H1 (cell line): ENCODE results near the gene IWS1. TPM values are rescaled to one million over a fixed set of nuclear protein-coding genes. Genes with fewer than 3 reads are reported as not detected.

Source experiments
- CTCF ChIA-PET: fragments of 300-600 bp; sonication (Branson Sonifier 250); formaldehyde crosslinking; loops from one replicate; lab custom pipeline; 2021; ENCODE audit not compliant: partially characterized antibody; lab: Charles Lee
- POLR2A ChIA-PET: fragments of 300-600 bp; sonication (Branson Sonifier 250); formaldehyde crosslinking; loops from one replicate; lab custom pipeline; 2021; ENCODE audit warnings: inconsistent platforms; ENCODE audit not compliant: partially characterized antibody; lab: Charles Lee
- DNase-seq, 2 experiments: peaks; one replicate each; pipeline versions ENCODE4 v3.0.0 to v3.0.0-alpha.2; 2010 to 2022; ENCODE audit warnings: low spot score in 2 of 2, low read depth in 1 of 2, mixed read lengths in 1 of 2
- FAIRE-seq: peaks from 2 replicates; lab custom pipeline; 2011; peaks lifted over from hg19 to GRCh38; lab: Jason Lieb, UNC
- H2AFZ ChIP-seq: 2 replicates; pipeline ENCODE4 v1.8.1; 2012; ENCODE audit warnings: low read length, inconsistent platforms
- H2AK5ac ChIP-seq: 2 replicates; pipeline ENCODE4 v1.6.1; 2013; ENCODE audit warnings: low read depth, low read length
- H2BK120ac ChIP-seq: replicated peaks from 2 replicates; pipeline ENCODE3; 2013; ENCODE audit warnings: low read depth, low read length, inconsistent platforms
- H2BK12ac ChIP-seq: 2 replicates; pipeline ENCODE4 v1.6.1; 2013; ENCODE audit warnings: low read depth, low read length
- H2BK15ac ChIP-seq: 2 replicates; pipeline ENCODE4 v1.6.1; 2013; ENCODE audit warnings: low read length
- H2BK20ac ChIP-seq: 2 replicates; pipeline ENCODE4 v1.6.1; 2013; ENCODE audit warnings: low read length
- H2BK5ac ChIP-seq: 2 replicates; pipeline ENCODE4 v1.6.1; 2013; ENCODE audit warnings: low read depth, low read length
- H3K14ac ChIP-seq: 2 replicates; pipeline ENCODE4 v1.6.1; 2013; ENCODE audit warnings: inconsistent platforms; ENCODE audit not compliant: insufficient read length
- H3K18ac ChIP-seq: 2 replicates; pipeline ENCODE4 v1.6.1; 2013; ENCODE audit warnings: low read length; ENCODE audit errors: extremely low read depth
- H3K23ac ChIP-seq: 2 replicates; pipeline ENCODE4 v1.6.1; 2013; ENCODE audit warnings: inconsistent platforms; ENCODE audit not compliant: insufficient read length
- H3K23me2 ChIP-seq: 2 replicates; pipeline ENCODE4 v1.6.1; 2013; ENCODE audit warnings: low read depth, low read length
- H3K27ac ChIP-seq: 2 replicates; pipeline ENCODE4 v1.6.1; 2011; ENCODE audit warnings: low read depth, low read length, inconsistent platforms
- H3K27me3 ChIP-seq, 4 experiments: replicated peaks in 1 of 4; 1 replicate in 1 of 4; 2 replicates in 3 of 4; pipeline versions ENCODE4 v1.6.1 to v1.8.1; 2011 to 2013; ENCODE audit warnings: low read length in 3 of 4, mild to moderate bottlenecking in 3 of 4, inconsistent platforms in 2 of 4, mixed read lengths in 2 of 4, moderate library complexity in 1 of 4; ENCODE audit not compliant: control insufficient read depth in 3 of 4, insufficient read depth in 3 of 4; ENCODE audit errors: extremely low read depth in 1 of 4
- H3K36me3 ChIP-seq, 4 experiments: 2 replicates each; pipeline versions ENCODE4 v1.6.1 to v1.8.1; 2011 to 2013; ENCODE audit warnings: mild to moderate bottlenecking in 4 of 4, low read length in 3 of 4, moderate library complexity in 2 of 4, control low read depth in 1 of 4, inconsistent platforms in 1 of 4; ENCODE audit not compliant: insufficient read depth in 4 of 4, control insufficient read depth in 2 of 4
- H3K4ac ChIP-seq: replicated peaks from 2 replicates; pipeline ENCODE3; 2013; ENCODE audit warnings: low read length, low read depth, mixed read lengths, inconsistent platforms; ENCODE audit not compliant: insufficient read length
- H3K4me1 ChIP-seq, 4 experiments: replicated peaks in 1 of 4; 1 replicate in 1 of 4; 2 replicates in 3 of 4; pipeline versions ENCODE4 v1.6.1 to v1.8.1; 2011 to 2013; ENCODE audit warnings: low read length in 3 of 4, inconsistent platforms in 2 of 4, mixed read lengths in 1 of 4; ENCODE audit not compliant: insufficient read depth in 4 of 4, control insufficient read depth in 3 of 4
- H3K4me2 ChIP-seq, 2 experiments: 2 replicates each; pipeline versions ENCODE4 v1.6.1 to v1.8.1; 2011 to 2013; ENCODE audit warnings: low read depth in 2 of 2, low read length in 2 of 2, control low read depth in 1 of 2, inconsistent platforms in 1 of 2, mild to moderate bottlenecking in 1 of 2; ENCODE audit not compliant: insufficient read depth in 1 of 2
- H3K4me3 ChIP-seq, 4 experiments: fragments of 200-600, 300-600 bp in 1 of 4; sonication (generic), shearing (Covaris generic), sonication (Bioruptor Twin) in 1 of 4; 2 replicates each; pipeline versions ENCODE4 v1.5.1 to v1.8.1; 2011 to 2016; ENCODE audit warnings: low read length in 4 of 4, low read depth in 3 of 4, control low read depth in 2 of 4, inconsistent platforms in 2 of 4, mild to moderate bottlenecking in 2 of 4, mixed read lengths in 1 of 4, moderate library complexity in 1 of 4; ENCODE audit not compliant: insufficient read depth in 2 of 4; ENCODE audit errors: extremely low read depth in 1 of 4
- H3K56ac ChIP-seq: replicated peaks from 2 replicates; pipeline ENCODE3; 2013; ENCODE audit warnings: low read depth, mild to moderate bottlenecking, mixed read lengths, low read length, inconsistent platforms; ENCODE audit not compliant: insufficient read length
- H3K79me1 ChIP-seq: 2 replicates; pipeline ENCODE4 v1.6.1; 2013; ENCODE audit warnings: low read depth, low read length, control low read depth
- H3K79me2 ChIP-seq, 2 experiments: 2 replicates each; pipeline versions ENCODE4 v1.6.1 to v1.8.1; 2012 to 2013; ENCODE audit warnings: low read length in 2 of 2, mild to moderate bottlenecking in 2 of 2, inconsistent platforms in 1 of 2; ENCODE audit not compliant: insufficient read depth in 2 of 2, control insufficient read depth in 1 of 2
- H3K9ac ChIP-seq, 4 experiments: replicated peaks in 1 of 4; 1 replicate in 1 of 4; 2 replicates in 3 of 4; pipeline versions ENCODE4 v1.6.1 to v1.8.1; 2011 to 2013; ENCODE audit warnings: low read depth in 3 of 4, low read length in 3 of 4, control low read depth in 2 of 4, mild to moderate bottlenecking in 2 of 4, moderate library complexity in 2 of 4, inconsistent platforms in 1 of 4; ENCODE audit errors: extremely low read depth in 1 of 4
- H3K9me3 ChIP-seq, 2 experiments: 2 replicates each; pipeline versions ENCODE4 v1.6.1 to v1.8.1; 2012 to 2013; ENCODE audit warnings: mild to moderate bottlenecking in 2 of 2, moderate library complexity in 2 of 2, control low read depth in 1 of 2, inconsistent platforms in 1 of 2, low read depth in 1 of 2, low read length in 1 of 2, mixed read lengths in 1 of 2; ENCODE audit not compliant: insufficient read depth in 2 of 2
- H4K20me1 ChIP-seq, 2 experiments: replicated peaks in 1 of 2; 2 replicates each; pipeline versions ENCODE3 to v1.8.1; 2011 to 2013; ENCODE audit warnings: inconsistent platforms in 2 of 2, low read length in 2 of 2, mild to moderate bottlenecking in 1 of 2; ENCODE audit not compliant: insufficient read depth in 2 of 2, control insufficient read depth in 1 of 2
- H4K5ac ChIP-seq: 2 replicates; pipeline ENCODE4 v1.6.1; 2013; ENCODE audit warnings: low read length, low read depth, mixed read lengths, inconsistent platforms; ENCODE audit not compliant: insufficient read length
- H4K8ac ChIP-seq: 2 replicates; pipeline ENCODE4 v1.8.0; 2013; ENCODE audit warnings: mild to moderate bottlenecking, moderate library complexity, low read length, inconsistent platforms; ENCODE audit not compliant: insufficient read depth; ENCODE audit errors: extremely low read depth
- H4K91ac ChIP-seq: replicated peaks from 2 replicates; pipeline ENCODE3; 2013; ENCODE audit warnings: low read length, mixed read lengths, inconsistent platforms; ENCODE audit not compliant: insufficient read length
- BRCA1 ChIP-seq: IDR thresholded peaks from 2 replicates; pipeline ENCODE4 v1.6.1; 2012; ENCODE audit warnings: low read depth, low read length, improper control_type of control experiment
- FOSL1 ChIP-seq: IDR thresholded peaks from 2 replicates; pipeline ENCODE4 v1.6.1; 2011; ENCODE audit warnings: mild to moderate bottlenecking, low read depth, low read length, moderate library complexity; ENCODE audit not compliant: insufficient read depth
- HDAC6 ChIP-seq: IDR thresholded peaks from one replicate; pipeline ENCODE4 v1.7.1; 2012; ENCODE audit warnings: low read depth, mild to moderate bottlenecking, inconsistent platforms, low read length, moderate library complexity
- KDM1A ChIP-seq: fragments of 200-600, 300-600 bp; sonication (generic); IDR thresholded peaks from 2 replicates; pipeline ENCODE4 v1.7.1; 2016; ENCODE audit warnings: mild to moderate bottlenecking, low read length, borderline replicate concordance
- MAFK ChIP-seq: IDR thresholded peaks from 2 replicates; pipeline ENCODE4 v1.6.1; 2012; ENCODE audit warnings: low read depth, mild to moderate bottlenecking, improper control_type of control experiment, low read length
- SIX5 ChIP-seq: IDR thresholded peaks from 2 replicates; pipeline ENCODE4 v1.6.1; 2011; ENCODE audit warnings: mild to moderate bottlenecking, low read depth, low read length
- TEAD4 ChIP-seq: IDR thresholded peaks from 2 replicates; pipeline ENCODE4 v1.6.1; 2012; ENCODE audit warnings: low read depth, low read length, inconsistent platforms, mixed read lengths
- WGBS, 2 experiments: shearing (Covaris generic) in 1 of 2; methylation state at CpG; one replicate each; pipeline versions ENCODE4 v1.1.6 to v1.1.7; 2013 to 2015; ENCODE audit warnings: low lambda C conversion rate in 2 of 2, mixed read lengths in 2 of 2, inconsistent platforms in 1 of 2, low coverage in 1 of 2, missing lambda C conversion rate in 1 of 2; ENCODE audit not compliant: insufficient replicate concordance in 2 of 2, insufficient coverage in 1 of 2, insufficient read length in 1 of 2; ENCODE audit errors: extremely low coverage in 1 of 2, missing lambda C conversion rate in 1 of 2; 5-methylcytosine and 5-hydroxymethylcytosine counted together
- polyA plus RNA-seq, 7 experiments: library from polyadenylated mRNA; depleted of rRNA in 3 of 7; stranded (reverse) in 5 of 7; unstranded in 2 of 7; fragments of >200 nt in 5 of 7; fragments of 200-250 nt in 2 of 7; gene quantifications; 1 replicate in 5 of 7; 2 replicates in 1 of 7; 4 replicates in 1 of 7; pipeline versions ENCODE4 v1.2.1 to v1.2.3, GENCODE V29; 2011 to 2013; ENCODE audit warnings: missing spikeins in 2 of 7, mixed read lengths in 2 of 7
- total RNA-seq: library from RNA; stranded (reverse); fragmentation: NEBNext Ultra II Directional; extraction: Animal tissue kit (Norgen Biotek cat#: 25700); gene quantifications from 2 replicates; pipeline ENCODE4 v1.2.1, GENCODE V29; 2021

Gene IWS1
- total and polyA plus RNA-seq, 2 of the 8 experiments (the other 6 are each of a cell fraction or from before 2014, with no cell fraction given): 18.4 to 64.8 TPM

- H3K9ac ChIP-seq: no peak overlapping the region
- no peak overlapping the region for H3K27ac ChIP-seq
- DNase-seq (no peak), FAIRE-seq (no peak)
- TF ChIP-seq FOSL1 (no peak), MAFK (no peak), TEAD4 (no peak), HDAC6 (no peak), KDM1A (no peak), SIX5 (no peak), BRCA1 (no peak)
- no peak overlapping the region for H2BK5ac ChIP-seq
- H3K4ac ChIP-seq: no peak overlapping the region
- no peak overlapping the region for H3K18ac ChIP-seq
- no peaks in the 10 kb centered on the region for H3K27me3 ChIP-seq
- H2AFZ ChIP-seq: no peak overlapping the region
- H3K14ac ChIP-seq: no peak overlapping the region
- H3K56ac ChIP-seq: no peak overlapping the region
- H2BK15ac ChIP-seq: no peak overlapping the region
- no peak overlapping the region for H4K8ac ChIP-seq
- H4K20me1 ChIP-seq: no peaks in the 10 kb centered on the region
- peaks cover 0 to 7% (median 1%) of the 10 kb centered on the region in 4 experiments; a peak in 2 of 7 replicates for H3K4me1 ChIP-seq
- POLR2A ChIA-PET: no interaction called here
- WGBS, 2 experiments: 92% methylated on average over 2 of the region's 2 CpGs; no CpG with 5 or more reads in 1 of the 2 experiments
- H4K91ac ChIP-seq: no peak overlapping the region
- H2AK5ac ChIP-seq: no peak overlapping the region
- no peak overlapping the region for H2BK12ac ChIP-seq
- H3K9me3 ChIP-seq: peaks cover 0 to 6% of the 10 kb centered on the region in 2 experiments; a peak in 1 of 4 replicates
- no peak overlapping the region for H3K4me2 ChIP-seq
- no peaks in the 10 kb centered on the region for H3K79me2 ChIP-seq
- H3K23me2 ChIP-seq: peaks cover 1% of the 10 kb centered on the region; the same call in 1 of the 2 replicates
- H3K36me3 ChIP-seq: no peaks in the 10 kb centered on the region
- CTCF ChIA-PET: interaction anchor here (1.3 kb wide), 1 partner anchor 24 kb away, joined by 3 read pairs; no protein-coding TSS in a partner anchor
- H3K4me3 ChIP-seq: no peak overlapping the region
- H3K79me1 ChIP-seq: no peaks in the 10 kb centered on the region
- no peak overlapping the region for H3K23ac ChIP-seq
- no peak overlapping the region for H2BK20ac ChIP-seq
- no peak overlapping the region for H4K5ac ChIP-seq
- no peak overlapping the region for H2BK120ac ChIP-seq
These were observed 77.8 kb downstream of the IWS1 start for GRCh38 chr2:127448526-127448925.
